Keratinocyte (primary cell): ENCODE results near the gene ANXA3. TPM values are rescaled to one million over a fixed set of nuclear protein-coding genes. Genes with fewer than 3 reads are reported as not detected.
A peak's percentile ranks its signal among the peaks of the same experiment; 100 is the strongest.

Source experiments
- DNase-seq: peaks from one replicate; pipeline ENCODE4 v3.0.0-alpha.2; 2011; ENCODE audit warnings: low read depth, missing footprints, low spot score
- FAIRE-seq: peaks from 2 replicates; lab custom pipeline; 2011; peaks lifted over from hg19 to GRCh38; lab: Jason Lieb, UNC
- H2AFZ ChIP-seq: 2 replicates; pipeline ENCODE4 v1.6.0; 2012; ENCODE audit warnings: low read length, control low read depth, inconsistent platforms; ENCODE audit not compliant: control insufficient read depth
- H3K27ac ChIP-seq: 2 replicates; pipeline ENCODE4 v1.5.1; 2011; ENCODE audit warnings: low read length; ENCODE audit not compliant: control insufficient read depth, insufficient read depth
- H3K27me3 ChIP-seq: 3 replicates; pipeline ENCODE4 v1.6.0; 2011; ENCODE audit warnings: low read length; ENCODE audit not compliant: control insufficient read depth, insufficient read depth; ENCODE audit errors: extremely low read depth
- H3K36me3 ChIP-seq, 2 experiments: 2 replicates in 1 of 2; 3 replicates in 1 of 2; pipeline ENCODE4 v1.5.1; 2011; ENCODE audit warnings: low read length in 2 of 2, mild to moderate bottlenecking in 1 of 2; ENCODE audit not compliant: control insufficient read depth in 2 of 2, insufficient read depth in 2 of 2; ENCODE audit errors: extremely low read depth in 1 of 2
- H3K4me1 ChIP-seq: 3 replicates; pipeline ENCODE4 v1.5.1; 2011; ENCODE audit warnings: low read length; ENCODE audit not compliant: control insufficient read depth, insufficient read depth; ENCODE audit errors: extremely low read depth
- H3K4me2 ChIP-seq: 3 replicates; pipeline ENCODE4 v1.6.0; 2011; ENCODE audit warnings: low read depth, low read length; ENCODE audit not compliant: control insufficient read depth, insufficient read depth; ENCODE audit errors: extremely low read depth
- H3K4me3 ChIP-seq, 3 experiments: fragments of 200-600 bp in 1 of 3; sonication (generic) in 1 of 3; 2 replicates in 2 of 3; 3 replicates in 1 of 3; pipeline ENCODE4 v1.5.1; 2011 to 2016; ENCODE audit warnings: low read length in 3 of 3, mild to moderate bottlenecking in 3 of 3, control low read depth in 2 of 3, inconsistent platforms in 1 of 3, low read depth in 1 of 3, mixed read lengths in 1 of 3, mixed run types in 1 of 3, moderate library complexity in 1 of 3; ENCODE audit not compliant: control insufficient read depth in 2 of 3, insufficient read depth in 2 of 3; ENCODE audit errors: extremely low read depth in 1 of 3
- H3K79me2 ChIP-seq: 2 replicates; pipeline ENCODE4 v1.6.0; 2012; ENCODE audit warnings: low read length; ENCODE audit not compliant: control insufficient read depth, insufficient read depth
- H3K9ac ChIP-seq: 3 replicates; pipeline ENCODE4 v1.6.0; 2011; ENCODE audit warnings: low read length; ENCODE audit not compliant: control insufficient read depth, insufficient read depth; ENCODE audit errors: extremely low read depth
- H3K9me1 ChIP-seq: 3 replicates; pipeline ENCODE4 v1.6.0; 2011; ENCODE audit warnings: low read length; ENCODE audit not compliant: control insufficient read depth, insufficient read depth; ENCODE audit errors: extremely low read depth
- H3K9me3 ChIP-seq: 2 replicates; pipeline ENCODE4 v1.5.1; 2012; ENCODE audit warnings: low read depth, low read length; ENCODE audit not compliant: control insufficient read depth
- H4K20me1 ChIP-seq: 3 replicates; pipeline ENCODE4 v1.6.0; 2011; ENCODE audit warnings: low read length; ENCODE audit not compliant: control insufficient read depth, insufficient read depth; ENCODE audit errors: extremely low read depth
- CTCF ChIP-seq, 3 experiments: IDR thresholded peaks in 1 of 3; conservative IDR thresholded peaks in 1 of 3; optimal IDR thresholded peaks in 1 of 3; 2 replicates in 2 of 3; 3 replicates in 1 of 3; pipeline versions ENCODE3 to v1.5.1; 2011; ENCODE audit warnings: low read length in 3 of 3, mild to moderate bottlenecking in 3 of 3, moderate library complexity in 2 of 3, control low read depth in 1 of 3, inconsistent platforms in 1 of 3; ENCODE audit not compliant: insufficient read depth in 2 of 3; ENCODE audit errors: extremely low read depth in 1 of 3
- EZH2 ChIP-seq: IDR thresholded peaks from one replicate; pipeline ENCODE4 v1.6.1; 2012; ENCODE audit warnings: inconsistent platforms, mild to moderate bottlenecking, low read length, moderate library complexity
- dilution Hi-C: fragments of 300-500 bp; cut with MboI; formaldehyde crosslinking; loops from one replicate; pipeline ENCODE4 v1.7.0; 2020; ENCODE audit warnings: low sequenced_read_pairs; ENCODE audit not compliant: extremely low pct_ligation_motif_present
- polyA plus RNA-seq, 5 experiments: library from polyadenylated mRNA; depleted of rRNA in 3 of 5; stranded (reverse) in 3 of 5; stranded (forward) in 1 of 5; unstranded in 1 of 5; fragments of >200 nt; gene quantifications; 1 replicate in 1 of 5; 2 replicates in 3 of 5; 3 replicates in 1 of 5; pipeline versions ENCODE4 v1.2.1 to v1.2.3, GENCODE V29; 2011 to 2012; ENCODE audit warnings: missing spikeins in 2 of 5, low read depth in 1 of 5, low replicate concordance in 1 of 5

The ANXA3 gene
- polyA plus RNA-seq, 1 donor (not counting 4 experiments of a cell fraction or from before 2014, with no cell fraction given), result 463 TPM

- dilution Hi-C loops, result no loop called here
- no peak overlapping the region for H3K27ac ChIP-seq
- no peaks in the 10 kb centered on the region for H3K79me2 ChIP-seq
- H3K4me3 ChIP-seq, result no peak overlapping the region
- TF ChIP-seq CTCF (optimal IDR thresholded peaks at IDR 0.05 in 1 of 3, IDR thresholded peaks at IDR 0.05 in 1 of 3, conservative IDR thresholded peaks at IDR 0.05 in 1 of 3; ENCODE audit: extremely low read depth in 1 of 3, insufficient read depth in 2 of 3, low read length in 3 of 3) (no peak), EZH2 (no peak)
- H2AFZ ChIP-seq, result no peak overlapping the region
- DNase-seq, result no peak
- FAIRE-seq, result peak; percentile 44
- no peak overlapping the region for H3K4me2 ChIP-seq
- H3K27me3 ChIP-seq, result no peaks in the 10 kb centered on the region
- no peaks in the 10 kb centered on the region for H4K20me1 ChIP-seq
- H3K9me3 ChIP-seq, result no peaks in the 10 kb centered on the region
- H3K9ac ChIP-seq, result no peak overlapping the region
- peaks cover 31% of the 10 kb centered on the region for H3K4me1 ChIP-seq
- no peaks in the 10 kb centered on the region for H3K9me1 ChIP-seq
- H3K36me3 ChIP-seq, result no peaks in the 10 kb centered on the region
Observed at GRCh38 chr4:78642934-78643333, 91.4 kb downstream of the ANXA3 start.

GRCh38 chr4:78644063-78644691 lies 92.6 kb downstream of the ANXA3 start:
- peak overlapping the region; percentile 18 for H2AFZ ChIP-seq
- no peak overlapping the region for H3K9ac ChIP-seq
- H4K20me1 ChIP-seq, result no peaks in the 10 kb centered on the region
- dilution Hi-C loops, result no loop called here
- no peak overlapping the region for H3K4me3 ChIP-seq
- no peaks in the 10 kb centered on the region for H3K9me3 ChIP-seq
- FAIRE-seq (no peak), DNase-seq (no peak)
- no peaks in the 10 kb centered on the region for H3K9me1 ChIP-seq
- peak overlapping the region; percentile 91 for H3K4me2 ChIP-seq
- no peaks in the 10 kb centered on the region for H3K79me2 ChIP-seq
- peaks cover 22% of the 10 kb centered on the region for H3K4me1 ChIP-seq
- H3K36me3 ChIP-seq, result no peaks in the 10 kb centered on the region
- peak overlapping the region; percentile 96 for H3K27ac ChIP-seq
- no peak for TF ChIP-seq EZH2
- TF ChIP-seq CTCF (optimal IDR thresholded peaks at IDR 0.05 in 1 of 3, IDR thresholded peaks at IDR 0.05 in 1 of 3, conservative IDR thresholded peaks at IDR 0.05 in 1 of 3; ENCODE audit: extremely low read depth in 1 of 3, insufficient read depth in 2 of 3, low read length in 3 of 3), result no peak
- H3K27me3 ChIP-seq, result no peaks in the 10 kb centered on the region
